GM18867 (cell line): ENCODE data around the gene GGT7.

ENCODE experiments used
- ATAC-seq: cut with Tn5 transposase; IDR thresholded peaks from one replicate; pipeline ENCODE4 v1.9.1; 2021; ENCODE audit warnings: mild to moderate bottlenecking, moderate library complexity; ENCODE audit not compliant: unreplicated experiment

Gene GGT7

DNA sequence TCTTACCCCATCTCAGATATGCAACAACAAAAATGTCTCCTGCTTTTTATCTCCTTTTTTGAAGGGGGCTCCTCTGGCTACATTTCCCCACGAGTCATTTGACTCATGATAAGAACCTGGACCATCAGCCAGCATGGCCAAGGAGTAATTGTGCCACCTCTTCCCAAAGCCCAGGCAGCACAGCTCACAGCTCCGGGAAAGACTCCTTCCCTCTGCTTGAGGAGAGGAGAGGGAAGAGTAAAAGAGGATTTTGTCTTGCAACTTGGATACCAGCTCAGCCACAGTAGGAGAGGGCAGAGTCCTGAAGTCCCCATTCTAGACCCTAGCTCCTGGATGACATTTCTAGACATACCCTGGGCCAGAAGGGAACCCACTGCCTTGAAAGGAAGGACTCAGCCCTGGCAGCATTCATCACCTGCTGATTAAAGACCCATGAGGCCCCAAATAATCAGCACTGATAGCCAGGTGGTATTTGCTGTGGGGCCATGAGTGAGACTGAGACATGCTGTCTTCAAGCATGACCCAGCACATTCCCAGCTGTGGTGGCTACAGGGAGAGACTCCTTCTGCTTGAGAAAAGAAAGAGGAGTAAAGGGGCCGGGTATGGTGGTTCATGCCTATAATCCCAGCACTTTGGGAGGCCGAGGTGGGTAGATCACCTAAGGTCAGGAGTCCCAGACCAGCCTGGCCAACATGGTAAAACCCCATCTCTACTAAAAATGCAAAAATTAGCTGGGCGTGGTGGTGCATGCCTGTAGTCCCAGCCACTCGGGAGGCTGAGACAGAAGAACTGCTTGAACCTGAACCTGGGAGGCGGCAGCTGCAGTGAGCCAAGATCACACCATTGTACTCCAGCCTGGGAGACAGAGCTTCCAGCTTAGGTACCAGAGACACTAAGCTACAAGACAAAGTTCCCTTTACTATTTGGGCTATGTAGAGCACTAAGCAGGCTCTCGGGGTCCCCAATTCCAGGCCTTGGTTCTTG lies 75.4 kb downstream of the GGT7 start:
- ATAC-seq: no peak
